ENCODE measurements around the gene TICRR.

Gene TICRR

DNA sequence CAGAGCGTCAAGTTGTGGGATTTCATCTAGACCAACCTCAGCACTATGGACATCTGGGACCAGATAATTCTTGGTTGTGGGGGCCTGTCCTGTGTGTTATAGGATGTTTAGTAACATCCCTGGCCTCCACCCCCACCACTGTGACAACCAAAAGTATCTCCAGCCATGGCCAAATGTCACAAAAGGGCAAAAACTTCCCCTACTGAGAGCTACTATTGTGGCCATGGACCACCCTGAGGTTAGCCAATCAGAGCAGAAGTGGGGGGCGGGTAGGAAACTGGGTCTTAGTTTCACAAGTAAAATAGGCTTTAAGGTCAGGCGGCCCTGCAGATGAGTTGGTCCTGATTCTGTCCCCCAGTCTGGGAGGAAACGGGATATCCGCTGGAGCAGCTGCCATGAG lies 54.6 kb downstream of the TICRR start:
- Histone ChIP-seq H3K27ac (replicated peaks) (no peak overlapping the region), H3K27me3 (ENCODE audit: insufficient read depth, poor library complexity, severe bottlenecking) (no peaks in the 10 kb centered on the region), H3K4me3 (replicated peaks; ENCODE audit: insufficient read depth, low read length) (no peak overlapping the region)
- TF ChIP-seq SPI1 (IDR thresholded peaks at IDR 0.05; ENCODE audit: borderline replicate concordance, low read depth) = no peak
- TF ChIP-seq POLR2AphosphoS5 (IDR thresholded peaks at IDR 0.05; ENCODE audit: low read depth) = no peak
- no peak for TF ChIP-seq GABPA (IDR thresholded peaks at IDR 0.05; ENCODE audit: low read depth)
- TF ChIP-seq, protein P1, sequence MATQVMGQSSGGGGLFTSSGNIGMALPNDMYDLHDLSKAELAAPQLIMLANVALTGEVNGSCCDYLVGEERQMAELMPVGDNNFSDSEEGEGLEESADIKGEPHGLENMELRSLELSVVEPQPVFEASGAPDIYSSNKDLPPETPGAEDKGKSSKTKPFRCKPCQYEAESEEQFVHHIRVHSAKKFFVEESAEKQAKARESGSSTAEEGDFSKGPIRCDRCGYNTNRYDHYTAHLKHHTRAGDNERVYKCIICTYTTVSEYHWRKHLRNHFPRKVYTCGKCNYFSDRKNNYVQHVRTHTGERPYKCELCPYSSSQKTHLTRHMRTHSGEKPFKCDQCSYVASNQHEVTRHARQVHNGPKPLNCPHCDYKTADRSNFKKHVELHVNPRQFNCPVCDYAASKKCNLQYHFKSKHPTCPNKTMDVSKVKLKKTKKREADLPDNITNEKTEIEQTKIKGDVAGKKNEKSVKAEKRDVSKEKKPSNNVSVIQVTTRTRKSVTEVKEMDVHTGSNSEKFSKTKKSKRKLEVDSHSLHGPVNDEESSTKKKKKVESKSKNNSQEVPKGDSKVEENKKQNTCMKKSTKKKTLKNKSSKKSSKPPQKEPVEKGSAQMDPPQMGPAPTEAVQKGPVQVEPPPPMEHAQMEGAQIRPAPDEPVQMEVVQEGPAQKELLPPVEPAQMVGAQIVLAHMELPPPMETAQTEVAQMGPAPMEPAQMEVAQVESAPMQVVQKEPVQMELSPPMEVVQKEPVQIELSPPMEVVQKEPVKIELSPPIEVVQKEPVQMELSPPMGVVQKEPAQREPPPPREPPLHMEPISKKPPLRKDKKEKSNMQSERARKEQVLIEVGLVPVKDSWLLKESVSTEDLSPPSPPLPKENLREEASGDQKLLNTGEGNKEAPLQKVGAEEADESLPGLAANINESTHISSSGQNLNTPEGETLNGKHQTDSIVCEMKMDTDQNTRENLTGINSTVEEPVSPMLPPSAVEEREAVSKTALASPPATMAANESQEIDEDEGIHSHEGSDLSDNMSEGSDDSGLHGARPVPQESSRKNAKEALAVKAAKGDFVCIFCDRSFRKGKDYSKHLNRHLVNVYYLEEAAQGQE (IDR thresholded peaks at IDR 0.05; ENCODE audit: insufficient replicate concordance, low read depth) = no peak
- TF ChIP-seq, protein P2, sequence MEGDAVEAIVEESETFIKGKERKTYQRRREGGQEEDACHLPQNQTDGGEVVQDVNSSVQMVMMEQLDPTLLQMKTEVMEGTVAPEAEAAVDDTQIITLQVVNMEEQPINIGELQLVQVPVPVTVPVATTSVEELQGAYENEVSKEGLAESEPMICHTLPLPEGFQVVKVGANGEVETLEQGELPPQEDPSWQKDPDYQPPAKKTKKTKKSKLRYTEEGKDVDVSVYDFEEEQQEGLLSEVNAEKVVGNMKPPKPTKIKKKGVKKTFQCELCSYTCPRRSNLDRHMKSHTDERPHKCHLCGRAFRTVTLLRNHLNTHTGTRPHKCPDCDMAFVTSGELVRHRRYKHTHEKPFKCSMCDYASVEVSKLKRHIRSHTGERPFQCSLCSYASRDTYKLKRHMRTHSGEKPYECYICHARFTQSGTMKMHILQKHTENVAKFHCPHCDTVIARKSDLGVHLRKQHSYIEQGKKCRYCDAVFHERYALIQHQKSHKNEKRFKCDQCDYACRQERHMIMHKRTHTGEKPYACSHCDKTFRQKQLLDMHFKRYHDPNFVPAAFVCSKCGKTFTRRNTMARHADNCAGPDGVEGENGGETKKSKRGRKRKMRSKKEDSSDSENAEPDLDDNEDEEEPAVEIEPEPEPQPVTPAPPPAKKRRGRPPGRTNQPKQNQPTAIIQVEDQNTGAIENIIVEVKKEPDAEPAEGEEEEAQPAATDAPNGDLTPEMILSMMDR (IDR thresholded peaks at IDR 0.05; ENCODE audit: insufficient read depth, low read length) = no peak
- no peak for DNase-seq (ENCODE audit: low read depth in 1 of 2, low spot score in 1 of 2)

DNA sequence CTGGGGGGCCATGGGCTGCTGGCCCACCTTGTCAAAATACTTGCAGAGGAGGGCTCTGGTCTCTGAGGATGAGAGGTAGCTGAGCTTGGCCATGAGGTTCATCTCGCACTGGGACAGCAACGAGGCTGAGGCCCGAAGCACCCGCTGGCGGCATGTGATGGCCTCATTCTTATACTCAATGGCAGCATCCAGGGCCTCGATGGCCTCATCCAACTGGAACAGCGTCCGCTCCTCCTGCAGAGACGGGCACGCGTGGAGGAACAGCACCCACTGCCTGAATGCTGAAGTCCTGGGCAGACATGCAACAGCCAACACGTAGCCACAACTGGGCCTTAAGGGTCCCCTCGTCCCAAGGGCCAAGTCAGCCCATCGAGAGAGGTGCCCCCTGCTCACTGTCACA lies 55.0 kb downstream of the TICRR start:
- Histone ChIP-seq H3K27ac (replicated peaks) (no peak overlapping the region), H3K27me3 (ENCODE audit: insufficient read depth, poor library complexity, severe bottlenecking) (no peaks in the 10 kb centered on the region), H3K4me3 (replicated peaks; ENCODE audit: insufficient read depth, low read length) (no peak overlapping the region)
- TF ChIP-seq SPI1 (IDR thresholded peaks at IDR 0.05; ENCODE audit: borderline replicate concordance, low read depth) (no peak), GABPA (IDR thresholded peaks at IDR 0.05; ENCODE audit: low read depth) (no peak), POLR2AphosphoS5 (IDR thresholded peaks at IDR 0.05; ENCODE audit: low read depth) (no peak; the same call in 1 of the 2 replicates)
- TF ChIP-seq, protein P1 (IDR thresholded peaks at IDR 0.05; ENCODE audit: insufficient replicate concordance, low read depth) = no peak
- TF ChIP-seq, protein P2 (IDR thresholded peaks at IDR 0.05; ENCODE audit: insufficient read depth, low read length) = no peak
- DNase-seq (ENCODE audit: low read depth in 1 of 2, low spot score in 1 of 2) = no peak

DNA sequence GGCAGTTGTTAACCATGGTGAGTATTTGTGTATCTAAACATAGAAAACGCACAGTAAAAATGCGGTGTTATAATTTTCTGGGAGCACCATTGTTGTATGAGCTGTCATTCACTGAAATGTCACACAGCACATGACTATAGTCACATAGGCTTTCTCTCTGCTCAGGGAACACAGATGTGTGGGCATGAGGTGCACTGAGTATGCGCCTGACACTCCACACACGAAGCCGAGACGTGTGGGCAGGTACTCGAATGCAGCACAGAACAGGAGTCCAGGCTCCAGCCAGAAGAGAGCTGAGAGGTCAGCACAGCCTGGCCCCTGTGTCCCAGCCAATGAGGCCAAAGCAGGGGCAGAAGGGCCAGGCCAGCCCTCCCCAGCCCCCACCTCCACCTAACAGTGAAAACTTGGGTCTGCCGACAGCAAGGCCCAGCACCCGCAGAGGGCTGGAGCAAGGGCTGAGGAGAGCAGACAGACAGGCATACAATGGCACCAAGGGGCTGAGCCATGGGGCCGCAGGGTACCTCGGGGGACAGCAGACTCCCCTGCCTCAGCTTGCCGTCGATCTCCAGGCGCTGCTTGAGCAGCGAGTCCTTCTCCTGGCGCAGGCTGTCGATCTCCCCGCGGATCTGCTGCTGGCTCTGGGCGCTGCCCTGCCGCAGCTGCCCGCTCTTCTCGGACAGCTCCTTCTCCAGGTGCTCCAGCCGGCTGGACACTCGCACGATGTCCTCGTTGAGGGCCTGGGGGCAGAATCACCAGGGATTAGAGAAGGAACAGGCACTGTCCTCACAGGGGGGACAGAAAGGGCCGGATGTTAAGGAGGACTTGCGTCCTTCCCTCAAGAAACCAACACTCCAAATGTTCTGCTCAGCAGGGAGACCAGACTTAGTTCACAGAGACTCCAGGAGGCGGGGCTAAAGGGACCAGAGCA lies 56.0 kb downstream of the TICRR start:
- no peak for DNase-seq (ENCODE audit: low read depth in 1 of 2, low spot score in 1 of 2)
- Histone ChIP-seq H3K4me3 (replicated peaks; ENCODE audit: insufficient read depth, low read length) (no peak overlapping the region), H3K27me3 (ENCODE audit: insufficient read depth, poor library complexity, severe bottlenecking) (no peaks in the 10 kb centered on the region), H3K27ac (replicated peaks) (no peak overlapping the region)
- TF ChIP-seq POLR2AphosphoS5 (IDR thresholded peaks at IDR 0.05; ENCODE audit: low read depth) = no peak; the same call in 1 of the 2 replicates
- TF ChIP-seq GABPA (IDR thresholded peaks at IDR 0.05; ENCODE audit: low read depth) = no peak
- TF ChIP-seq, protein P2 (IDR thresholded peaks at IDR 0.05; ENCODE audit: insufficient read depth, low read length) = no peak
- TF ChIP-seq, protein P1 (IDR thresholded peaks at IDR 0.05; ENCODE audit: insufficient replicate concordance, low read depth) = no peak
- TF ChIP-seq SPI1 (IDR thresholded peaks at IDR 0.05; ENCODE audit: borderline replicate concordance, low read depth) = no peak
